ENCODE data around the gene ELP2. TPM values are rescaled to one million over a fixed set of nuclear protein-coding genes. Genes with fewer than 3 reads are reported as not detected.

ELP2 gene
- polyA plus RNA-seq, 3 donors from 2014 or later = 44.6 to 57.3 (median 48.3) TPM

DNA sequence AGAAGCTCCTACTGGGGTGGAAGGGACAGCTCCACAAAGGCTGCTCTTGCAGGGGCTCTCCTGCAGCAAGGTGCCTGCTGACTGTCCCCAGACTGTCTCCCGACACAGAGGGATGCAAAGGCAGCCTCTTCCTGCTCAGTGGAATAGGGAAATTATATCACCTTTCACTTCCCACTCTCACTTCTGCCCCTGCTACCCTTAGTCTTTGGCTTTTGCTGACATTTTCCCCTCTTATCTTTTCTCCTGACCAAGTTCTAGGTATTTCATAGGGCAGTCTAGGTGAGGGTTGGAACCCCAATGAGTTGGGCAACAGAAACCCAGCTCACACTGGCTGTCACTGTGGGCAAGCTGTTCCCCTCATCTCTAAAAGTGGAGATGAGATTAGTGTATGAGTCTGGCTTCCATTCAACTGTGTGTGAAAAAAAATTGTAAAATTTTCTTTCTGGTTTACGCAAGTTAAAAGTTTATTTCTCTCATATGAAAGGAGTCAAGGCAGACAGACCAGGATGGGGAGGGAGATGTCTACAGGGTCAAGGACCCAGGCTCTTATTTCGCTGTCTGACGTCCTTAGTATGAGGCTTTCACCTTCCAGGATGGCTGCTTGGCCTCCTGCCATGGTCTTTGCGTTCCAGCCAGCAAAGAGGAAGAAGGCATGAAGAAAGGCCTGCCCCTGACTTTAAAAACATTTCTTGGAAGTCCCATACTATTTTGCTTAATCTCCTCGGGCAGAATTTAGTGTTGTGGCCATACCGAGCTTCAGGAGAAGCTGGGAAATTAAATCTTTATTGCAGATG lies 50.1 kb downstream of the ELP2 start:
- peaks cover 0 to 2% (median 0%) of the 10 kb centered on the region in 3 donors for H3K27me3 Mint-ChIP-seq (ENCODE audit: low read depth in 3 of 3)
- no peak overlapping the region for H3K4me3 Mint-ChIP-seq
- H3K4me1 Mint-ChIP-seq = peaks cover 0 to 13% of the 10 kb centered on the region in 2 donors
- DNase-seq = no peak
- peaks cover 13 to 35% (median 23%) of the 10 kb centered on the region in 3 donors for H3K36me3 Mint-ChIP-seq
- peaks cover 0 to 1% (median 0%) of the 10 kb centered on the region in 6 donors for H3K9me3 Mint-ChIP-seq
- peak overlapping the region in 2 of 6 donors; percentile 2 to 18 for H3K27ac Mint-ChIP-seq

DNA sequence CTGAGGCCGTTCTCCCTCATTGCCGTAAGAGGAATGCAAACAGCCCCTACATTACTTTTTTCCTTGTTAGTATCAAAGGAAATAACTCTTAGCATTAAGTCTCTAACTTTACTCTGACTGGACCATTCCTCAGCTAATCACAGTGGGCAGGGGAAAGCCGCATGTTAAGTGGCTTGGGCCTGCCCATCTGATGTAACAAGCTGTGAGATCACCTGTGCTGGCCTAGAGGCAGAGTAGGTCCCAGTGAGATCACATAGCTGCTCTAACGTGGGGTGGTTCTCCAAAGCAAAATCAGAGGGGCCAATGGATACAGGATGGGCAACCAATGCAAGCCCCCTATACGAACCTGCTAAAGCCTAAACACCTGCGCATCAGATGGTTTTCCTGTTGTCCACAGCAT lies 51.7 kb downstream of the ELP2 start:
- Mint-ChIP-seq H3K27ac (no peak overlapping the region), H3K36me3 (peaks cover 6 to 18% (median 15%) of the 10 kb centered on the region in 3 donors), H3K4me1 (peaks cover 0 to 2% of the 10 kb centered on the region in 2 donors), H3K27me3 (ENCODE audit: low read depth in 3 of 3) (peaks cover 0 to 5% (median 3%) of the 10 kb centered on the region in 3 donors), H3K9me3 (peaks cover 0 to 1% (median 0%) of the 10 kb centered on the region in 6 donors), H3K4me3 (no peak overlapping the region)
- DNase-seq = no peak

DNA sequence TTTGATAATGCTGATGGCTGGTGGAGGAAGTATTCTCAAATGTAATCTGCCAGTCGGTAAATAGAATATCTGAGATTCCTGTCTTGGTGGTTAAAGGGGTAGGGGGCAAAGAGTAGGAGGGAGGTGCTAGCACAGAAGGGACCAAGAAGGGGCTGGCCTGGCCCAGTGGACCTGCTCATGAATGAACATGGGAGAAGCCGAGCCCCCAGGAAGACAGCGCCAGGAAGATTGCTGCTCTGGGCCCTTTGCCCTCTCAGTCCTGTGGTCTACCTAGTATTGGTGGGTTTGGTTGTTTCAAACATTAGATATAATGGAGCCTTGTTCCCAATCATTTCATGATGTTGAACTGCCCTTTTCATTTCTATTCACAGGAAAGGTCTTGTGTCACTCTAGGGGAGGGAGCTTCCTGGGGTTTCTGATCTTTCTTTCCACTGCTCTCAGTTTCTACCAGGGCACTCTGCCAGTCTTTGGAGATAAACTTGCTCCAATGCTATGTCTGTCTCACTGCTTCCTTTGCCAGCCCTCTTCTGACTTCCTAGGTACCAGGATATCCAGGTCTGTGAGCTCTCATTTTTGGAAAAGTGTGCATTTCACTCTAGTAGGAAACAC lies 52.3 kb downstream of the ELP2 start:
- Mint-ChIP-seq H3K27ac (no peak overlapping the region), H3K27me3 (ENCODE audit: low read depth in 3 of 3) (peaks cover 0 to 6% (median 3%) of the 10 kb centered on the region in 3 donors), H3K4me1 (peaks cover 0 to 2% of the 10 kb centered on the region in 2 donors), H3K9me3 (peaks cover 0 to 1% (median 0%) of the 10 kb centered on the region in 6 donors), H3K4me3 (no peak overlapping the region), H3K36me3 (peaks cover 5 to 12% (median 12%) of the 10 kb centered on the region in 3 donors)
- DNase-seq = no peak

DNA sequence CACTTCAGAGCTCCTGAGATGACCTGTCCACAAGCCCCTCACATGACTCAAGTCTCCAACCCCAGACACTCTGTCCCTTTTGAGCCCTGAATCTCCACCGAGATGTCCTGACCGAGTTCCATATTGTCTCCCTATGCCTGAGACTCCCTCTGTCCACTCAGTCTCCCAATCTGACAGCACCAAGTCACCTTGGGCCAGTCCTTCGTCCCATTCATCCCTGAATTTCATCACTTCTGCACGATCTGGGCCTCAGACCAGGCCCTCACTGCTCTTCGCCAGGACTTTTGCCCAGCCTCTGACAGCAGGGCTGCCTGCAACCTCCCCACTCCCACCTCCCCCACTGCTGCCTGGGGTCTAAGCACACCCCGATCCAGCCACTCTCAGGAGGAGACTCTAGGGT lies 53.3 kb downstream of the ELP2 start:
- peaks cover 2 to 4% of the 10 kb centered on the region in 2 donors for H3K4me1 Mint-ChIP-seq
- H3K27me3 Mint-ChIP-seq (ENCODE audit: low read depth in 3 of 3) = peaks cover 0 to 7% (median 3%) of the 10 kb centered on the region in 3 donors
- peaks cover 0 to 6% (median 4%) of the 10 kb centered on the region in 3 donors for H3K36me3 Mint-ChIP-seq
- no peak overlapping the region for H3K27ac Mint-ChIP-seq
- peaks cover 0 to 1% (median 0%) of the 10 kb centered on the region in 6 donors for H3K9me3 Mint-ChIP-seq
- no peak overlapping the region for H3K4me3 Mint-ChIP-seq
- no peak for DNase-seq

DNA sequence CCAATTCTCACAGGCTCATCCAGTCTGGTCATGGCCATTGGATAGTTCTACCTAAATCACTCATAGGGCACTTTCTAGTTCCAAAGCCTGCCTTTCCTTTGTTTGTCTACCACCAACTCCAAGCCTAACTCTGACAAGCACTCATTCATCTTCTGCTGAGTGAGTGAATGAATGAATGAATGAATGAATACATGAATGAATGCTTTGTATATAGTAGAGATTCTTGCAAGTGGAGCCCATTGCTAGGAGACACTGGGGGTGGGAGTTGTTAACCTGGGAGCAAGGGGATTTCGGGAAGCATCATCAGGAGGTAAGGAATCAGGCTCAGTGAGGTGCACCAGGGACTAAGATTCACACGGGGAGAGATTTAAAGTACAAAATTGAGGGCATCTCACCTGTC lies 54.3 kb downstream of the ELP2 start:
- no peaks in the 10 kb centered on the region for H3K36me3 Mint-ChIP-seq
- peaks cover 7 to 13% of the 10 kb centered on the region in 2 donors for H3K4me1 Mint-ChIP-seq
- H3K27me3 Mint-ChIP-seq (ENCODE audit: low read depth in 3 of 3) = peaks cover 0 to 10% (median 10%) of the 10 kb centered on the region in 3 donors
- H3K9me3 Mint-ChIP-seq = no peaks in the 10 kb centered on the region
- peak overlapping the region in 1 of 5 donors; percentile 18 for H3K4me3 Mint-ChIP-seq
- H3K27ac Mint-ChIP-seq = no peak overlapping the region
- DNase-seq = no peak

DNA sequence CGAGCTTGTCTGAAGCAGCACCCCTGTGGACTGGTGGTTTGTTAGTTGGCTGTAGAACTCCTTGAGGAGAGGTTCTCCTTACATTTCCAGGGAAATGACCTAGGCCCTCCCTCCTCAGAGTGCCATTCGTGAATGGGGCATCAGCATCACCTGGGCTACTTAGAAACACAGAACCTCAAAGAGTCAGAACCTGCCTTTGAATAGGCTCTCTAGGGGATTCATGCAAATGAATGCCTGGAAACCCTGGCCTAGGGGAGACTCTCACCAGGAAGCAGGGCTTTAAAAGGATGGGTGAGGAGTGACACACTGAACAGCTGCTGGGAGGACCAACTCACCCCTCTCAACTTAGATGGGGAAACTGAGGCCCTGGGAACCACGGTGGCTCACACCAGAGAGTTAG lies 55.5 kb downstream of the ELP2 start:
- peaks cover 7 to 14% of the 10 kb centered on the region in 2 donors for H3K4me1 Mint-ChIP-seq
- H3K27me3 Mint-ChIP-seq (ENCODE audit: low read depth in 3 of 3) = peaks cover 0 to 10% (median 10%) of the 10 kb centered on the region in 3 donors
- H3K4me3 Mint-ChIP-seq = peak overlapping the region in 3 of 5 donors; percentile 8 to 85 (median 34)
- no peak overlapping the region for H3K27ac Mint-ChIP-seq
- no peaks in the 10 kb centered on the region for H3K36me3 Mint-ChIP-seq
- DNase-seq = no peak
- no peaks in the 10 kb centered on the region for H3K9me3 Mint-ChIP-seq

DNA sequence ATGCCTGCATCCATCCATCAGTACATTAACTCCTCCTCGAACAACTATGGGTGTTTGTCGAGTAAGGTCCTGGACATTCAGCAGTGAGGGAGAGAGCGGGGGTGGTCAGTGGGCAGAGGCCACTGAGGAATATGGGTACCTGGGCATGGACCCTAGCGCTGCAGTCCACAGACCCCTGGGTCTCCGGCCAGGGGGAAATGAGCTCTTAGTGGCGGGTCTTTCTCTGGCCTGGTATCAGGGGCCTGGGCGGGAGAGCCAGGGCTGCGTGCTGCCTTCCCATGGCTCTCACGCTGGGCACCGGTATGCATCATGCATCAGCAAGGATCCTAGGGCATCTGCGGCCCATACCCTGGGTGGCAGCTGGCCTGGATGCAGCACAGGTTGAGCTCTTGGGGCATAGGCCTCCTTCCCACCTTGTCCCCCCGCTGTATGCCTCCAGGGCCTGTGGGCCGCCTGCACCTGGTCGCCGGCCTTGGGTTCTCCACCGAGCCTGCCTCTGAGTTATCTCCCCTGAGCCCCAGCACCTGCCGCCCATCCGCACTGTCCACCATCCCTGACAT lies 56.3 kb downstream of the ELP2 start:
- Mint-ChIP-seq H3K27ac (no peak overlapping the region), H3K27me3 (ENCODE audit: low read depth in 3 of 3) (peaks cover 0 to 11% (median 10%) of the 10 kb centered on the region in 3 donors), H3K4me3 (peak overlapping the region; percentile 49 to 89 (median 85)), H3K4me1 (peaks cover 7 to 14% of the 10 kb centered on the region in 2 donors), H3K9me3 (no peaks in the 10 kb centered on the region), H3K36me3 (no peaks in the 10 kb centered on the region)
- no peak for DNase-seq

DNA sequence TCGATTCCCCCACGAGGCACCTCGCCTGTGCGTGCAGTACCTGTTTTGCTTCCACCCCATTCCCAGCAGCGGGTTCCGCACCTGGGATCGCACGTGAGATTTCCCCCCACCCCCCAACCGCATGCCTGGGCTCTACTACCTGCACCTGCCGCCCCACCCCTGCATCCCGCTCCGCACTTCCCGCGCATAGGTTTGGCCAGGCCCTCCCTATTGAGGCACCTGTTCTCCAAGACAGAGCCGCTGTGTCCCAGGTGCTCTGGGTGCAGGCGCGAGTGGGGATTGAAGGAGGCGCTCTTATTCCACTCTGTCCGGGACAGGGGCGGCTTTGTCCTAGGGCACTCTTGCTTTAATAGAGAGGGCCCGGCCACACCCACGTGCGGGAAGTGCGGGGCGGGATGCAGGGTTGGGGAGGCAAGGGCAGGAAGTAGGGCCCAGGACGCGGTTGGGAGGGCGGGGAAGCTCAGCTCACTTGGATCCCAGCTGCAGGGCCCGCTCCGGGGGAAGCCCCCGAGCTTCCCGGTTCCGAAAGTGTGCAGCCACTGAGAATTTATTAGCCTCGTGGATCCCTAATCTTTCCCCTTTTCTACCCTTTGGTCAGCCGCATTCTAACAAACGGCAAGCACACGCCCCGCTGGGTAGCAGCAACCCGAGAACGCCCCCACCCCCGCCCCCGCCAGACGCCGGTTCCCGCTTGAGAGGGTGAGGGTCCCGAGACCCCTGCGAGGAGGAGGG lies 56.9 kb downstream of the ELP2 start:
- no peaks in the 10 kb centered on the region for H3K9me3 Mint-ChIP-seq
- H3K4me3 Mint-ChIP-seq = peak overlapping the region; percentile 79 to 89 (median 85)
- H3K27ac Mint-ChIP-seq = no peak overlapping the region
- peaks cover 7 to 14% of the 10 kb centered on the region in 2 donors for H3K4me1 Mint-ChIP-seq
- peaks cover 0 to 13% (median 10%) of the 10 kb centered on the region in 3 donors for H3K27me3 Mint-ChIP-seq (ENCODE audit: low read depth in 3 of 3)
- H3K36me3 Mint-ChIP-seq = no peaks in the 10 kb centered on the region
- DNase-seq = peak in 1 of 3 donors; percentile 1

DNA sequence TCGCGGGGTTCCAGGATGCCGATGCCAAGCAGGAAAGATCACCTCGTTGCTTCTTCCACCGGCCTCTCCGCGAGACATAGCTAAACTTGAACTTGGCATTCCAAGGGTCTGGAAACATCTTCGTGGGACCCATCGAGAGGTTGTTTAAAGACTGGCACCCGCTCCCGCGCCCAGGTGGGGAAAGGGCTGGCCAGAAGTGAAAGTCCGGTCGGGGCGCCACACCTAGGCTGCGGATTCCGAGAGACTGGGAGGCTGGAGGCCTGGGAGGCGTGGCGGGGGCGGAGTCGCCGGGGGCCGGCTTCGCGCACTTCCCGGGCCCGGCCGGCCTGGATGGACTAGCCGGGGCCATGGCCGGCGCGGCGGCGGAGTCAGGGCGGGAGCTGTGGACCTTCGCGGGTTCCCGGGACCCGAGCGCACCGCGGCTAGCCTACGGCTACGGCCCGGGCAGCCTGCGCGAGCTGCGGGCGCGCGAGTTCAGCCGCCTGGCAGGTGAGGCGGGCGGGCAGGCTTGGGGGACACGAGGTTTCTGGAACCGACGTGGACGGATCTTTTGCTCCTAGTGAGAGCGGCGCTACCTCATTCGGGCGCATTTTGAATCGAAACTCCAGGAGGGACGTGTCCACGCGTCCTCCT lies 57.6 kb downstream of the ELP2 start, which contains the start of gene MOCOS:
TSS of gene MOCOS (plus strand) at position 305 of the 633 bp plus-strand sequence. CDS start at position 348, 43 bp downstream.
- H3K4me1 Mint-ChIP-seq = peaks cover 7 to 14% of the 10 kb centered on the region in 2 donors
- no peak within 1 kb of the TSS for H3K27ac Mint-ChIP-seq
- peak; percentile 36 to 40 (median 39) for DNase-seq

DNA sequence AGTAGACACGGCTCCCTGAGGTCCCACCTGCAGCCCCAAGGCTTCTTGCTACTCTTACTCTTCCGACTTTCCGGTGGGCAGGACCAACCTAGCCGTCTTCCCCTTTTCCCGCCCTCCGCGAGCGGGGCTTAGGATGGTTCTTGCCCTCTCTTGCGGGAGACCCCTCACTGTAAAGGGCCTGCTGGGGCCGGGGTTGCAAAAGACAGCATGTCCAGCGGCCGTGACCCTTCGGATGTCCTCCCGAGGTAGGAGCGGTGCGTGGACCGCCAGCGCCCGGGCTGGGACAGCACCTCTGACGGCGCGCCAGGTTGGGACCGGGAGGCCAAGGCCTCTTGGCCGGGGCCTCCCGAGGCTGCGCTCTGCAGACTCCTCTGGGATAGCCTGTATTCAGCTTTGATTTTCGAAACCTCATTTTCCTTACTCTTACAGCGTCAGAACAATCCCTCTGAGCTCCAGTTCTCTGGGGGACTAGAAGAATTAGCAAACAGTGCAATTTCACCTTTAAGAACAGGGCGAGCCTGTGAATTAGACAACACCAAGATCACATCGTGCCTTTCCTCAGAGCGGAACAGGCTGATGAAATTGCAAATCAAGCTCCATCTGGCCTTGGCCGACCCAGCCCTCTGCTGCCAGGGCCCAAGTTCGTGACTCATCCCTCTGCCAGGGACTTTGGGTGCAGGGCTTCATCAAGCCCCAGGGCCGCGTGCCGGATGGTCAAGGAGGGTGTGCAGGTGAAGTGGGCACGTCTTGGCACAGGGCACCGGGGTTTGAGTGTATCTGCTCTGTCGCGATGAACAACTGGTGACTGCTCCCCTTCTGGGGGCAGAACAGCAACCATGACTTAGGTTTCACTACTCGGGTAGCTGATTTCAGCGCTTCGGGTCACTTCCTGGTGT lies 58.4 kb downstream of the ELP2 start:
- peak overlapping the region; percentile 73 to 84 (median 79) for H3K4me3 Mint-ChIP-seq
- no peaks in the 10 kb centered on the region for H3K9me3 Mint-ChIP-seq
- no peak overlapping the region for H3K27ac Mint-ChIP-seq
- no peak for DNase-seq
- H3K27me3 Mint-ChIP-seq (ENCODE audit: low read depth in 3 of 3) = peaks cover 0 to 13% (median 8%) of the 10 kb centered on the region in 3 donors
- H3K4me1 Mint-ChIP-seq = peaks cover 7 to 14% of the 10 kb centered on the region in 2 donors
- H3K36me3 Mint-ChIP-seq = no peaks in the 10 kb centered on the region

More for the DNA sequence above, 57.6 kb downstream of the ELP2 start, which contains the start of gene MOCOS:
- peaks cover 0 to 13% (median 10%) of the 10 kb centered on the region in 3 donors for H3K27me3 Mint-ChIP-seq (ENCODE audit: low read depth in 3 of 3)
- H3K4me3 Mint-ChIP-seq = peak within 1 kb of the TSS; percentile 79 to 89 (median 85)
- no peaks in the 10 kb centered on the region for H3K36me3 Mint-ChIP-seq
- no peaks in the 10 kb centered on the region for H3K9me3 Mint-ChIP-seq

DNA sequence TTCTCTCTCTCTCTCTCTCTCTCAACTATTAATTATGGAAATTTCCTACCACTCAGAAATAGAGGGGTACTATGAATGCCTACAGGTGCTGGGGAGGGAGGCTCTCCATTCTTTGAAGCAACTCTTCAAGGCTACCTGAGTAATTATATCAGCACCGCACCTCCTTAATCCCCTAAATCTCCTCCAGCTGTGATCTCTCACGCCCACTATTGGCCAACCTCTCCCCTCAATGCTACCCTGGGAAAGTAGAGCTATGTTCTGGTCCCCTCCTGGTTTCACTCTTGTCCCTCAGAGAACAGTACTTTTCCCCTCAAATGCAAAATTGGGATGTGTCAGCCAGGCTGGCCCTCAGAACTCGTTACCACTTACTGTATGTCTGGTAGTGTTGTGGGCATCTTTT lies 59.2 kb downstream of the ELP2 start:
- H3K4me1 Mint-ChIP-seq = peaks cover 7 to 14% of the 10 kb centered on the region in 2 donors
- H3K27ac Mint-ChIP-seq = no peak overlapping the region
- no peak for DNase-seq
- H3K4me3 Mint-ChIP-seq = peak overlapping the region; percentile 73 to 84 (median 79)
- H3K27me3 Mint-ChIP-seq (ENCODE audit: low read depth in 3 of 3) = peaks cover 0 to 13% (median 8%) of the 10 kb centered on the region in 3 donors
- no peaks in the 10 kb centered on the region for H3K9me3 Mint-ChIP-seq
- H3K36me3 Mint-ChIP-seq = no peaks in the 10 kb centered on the region

DNA sequence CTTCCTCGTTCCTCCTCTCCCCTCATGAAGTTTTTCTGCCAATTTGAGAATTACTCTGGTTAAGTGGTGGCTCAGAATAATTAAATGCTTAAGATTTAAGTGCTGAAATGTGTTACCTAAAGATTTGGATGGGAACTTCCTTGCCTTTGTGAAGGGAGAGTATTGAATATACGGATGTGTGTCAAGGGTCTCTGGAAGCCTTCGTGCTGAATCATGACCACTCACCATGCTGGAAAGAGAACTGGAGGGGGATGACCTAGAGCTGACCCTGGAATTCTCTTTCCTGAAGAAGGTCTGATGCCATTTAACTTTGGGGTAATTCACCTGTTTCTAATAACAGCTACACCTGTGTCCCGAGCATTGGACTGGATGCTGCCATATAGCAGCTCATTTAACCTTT lies 59.8 kb downstream of the ELP2 start:
- Mint-ChIP-seq H3K36me3 (no peaks in the 10 kb centered on the region), H3K4me3 (no peak overlapping the region), H3K27ac (no peak overlapping the region), H3K27me3 (ENCODE audit: low read depth in 3 of 3) (peaks cover 0 to 13% (median 8%) of the 10 kb centered on the region in 3 donors), H3K9me3 (no peaks in the 10 kb centered on the region), H3K4me1 (peaks cover 7 to 14% of the 10 kb centered on the region in 2 donors)
- no peak for DNase-seq

Data from immature natural killer cell (primary cell).